ENCODE data around the gene SLC12A4.
"Not testable (repeated sequence)": the region's sequence is repeated elsewhere in the genome, so short reads cannot be mapped to it uniquely, and the experiment has no call there.

Gene SLC12A4

DNA sequence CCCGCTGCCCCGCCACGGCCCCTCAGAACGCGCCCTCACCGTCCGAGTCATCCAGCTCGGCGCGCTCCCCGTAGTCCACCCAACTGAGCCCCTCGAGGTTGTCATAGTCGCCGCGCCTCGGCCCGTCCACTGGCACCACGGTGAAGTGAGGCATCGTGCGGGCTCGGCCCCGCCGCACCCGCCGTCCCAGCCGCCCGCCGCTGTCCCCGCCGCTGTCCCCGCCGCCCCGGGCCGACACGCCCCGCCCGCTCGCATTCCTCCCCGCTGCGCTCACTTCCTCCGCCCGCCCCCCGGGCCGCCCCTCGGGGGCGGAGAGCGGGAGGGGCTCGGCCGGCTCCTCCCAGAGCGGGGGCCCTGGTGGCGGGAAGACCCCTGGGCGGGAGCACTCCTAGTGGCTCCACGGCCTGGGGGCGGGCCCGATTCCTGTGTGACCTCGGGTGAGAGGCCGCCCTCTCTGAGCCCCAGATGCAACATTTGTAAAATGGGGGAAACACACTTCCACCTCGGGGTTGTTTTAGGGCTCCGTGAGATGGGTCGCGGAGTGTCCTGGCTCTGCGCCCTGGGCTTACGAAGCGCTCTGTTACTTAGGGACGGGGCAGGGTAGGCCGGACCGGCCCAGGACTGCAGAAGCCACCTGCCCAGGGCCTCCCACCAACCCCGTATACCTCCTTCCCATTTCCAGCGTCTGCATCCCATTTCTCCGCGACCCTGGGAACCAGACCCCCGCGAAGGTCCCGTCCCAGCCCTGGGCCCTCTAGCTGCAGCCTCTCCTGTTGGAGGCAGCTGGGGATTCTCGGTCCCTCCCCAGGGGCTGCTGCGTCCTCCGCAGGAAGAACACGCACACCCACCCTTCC, at the start of gene SLC12A4:
Gene SLC12A4, minus strand, starts transcription at position 238 of the 854 bp plus-strand sequence. Its CDS starts 84 bp downstream, at position 154.
- no peak for DNase-seq (ENCODE audit: low read depth)

- DNase-seq (ENCODE audit: low read depth) = no peak
Measured at GRCh38 chr16:68015681-68016080, 47.2 kb upstream of the SLC12A4 start, which contains the start of gene DPEP2NB. TSS of gene DPEP2NB (minus strand) at chr16:68015911. CDS start at chr16:68015770, 141 bp downstream.

GRCh38 chr16:68013440-68013839, 45.0 kb upstream of the SLC12A4 start:
- DNase-seq (ENCODE audit: low read depth) = no peak

GRCh38 chr16:68009872-68010271, 41.4 kb upstream of the SLC12A4 start:
- DNase-seq (ENCODE audit: low read depth) = not testable (repeated sequence)

GRCh38 chr16:68009157-68009735, 40.8 kb upstream of the SLC12A4 start:
- no peak for DNase-seq (ENCODE audit: low read depth)

DNA sequence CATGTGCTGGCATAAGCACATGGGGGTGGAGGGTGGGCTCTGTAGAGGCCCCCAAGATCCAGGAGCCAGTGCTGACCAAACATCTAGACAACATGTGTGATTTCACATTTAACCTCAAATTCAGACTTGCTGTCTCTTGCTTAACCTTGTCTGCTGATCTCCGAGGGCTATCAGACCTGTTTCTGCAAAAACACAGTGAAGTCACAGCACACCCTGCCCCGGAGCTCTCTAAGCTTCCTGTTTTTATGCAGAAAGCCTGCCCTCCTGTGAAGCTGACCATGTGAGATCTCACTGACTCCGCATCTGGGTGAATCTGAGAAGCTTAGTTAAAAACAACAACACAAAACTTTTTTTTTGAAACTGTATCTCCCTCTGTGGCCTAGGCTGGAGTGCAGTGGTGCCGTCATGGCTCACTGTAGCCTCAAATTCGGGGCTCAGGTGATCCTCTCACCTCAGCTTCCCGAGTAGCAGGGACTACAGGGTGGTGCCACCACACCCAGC, 37.4 kb upstream of the SLC12A4 start:
- DNase-seq (ENCODE audit: low read depth) = no peak

- DNase-seq (ENCODE audit: low read depth) = no peak
Measured at GRCh38 chr16:68005211-68005610, 36.8 kb upstream of the SLC12A4 start.

GRCh38 chr16:68003031-68003430, 34.6 kb upstream of the SLC12A4 start:
- no peak for DNase-seq (ENCODE audit: low read depth)

DNA sequence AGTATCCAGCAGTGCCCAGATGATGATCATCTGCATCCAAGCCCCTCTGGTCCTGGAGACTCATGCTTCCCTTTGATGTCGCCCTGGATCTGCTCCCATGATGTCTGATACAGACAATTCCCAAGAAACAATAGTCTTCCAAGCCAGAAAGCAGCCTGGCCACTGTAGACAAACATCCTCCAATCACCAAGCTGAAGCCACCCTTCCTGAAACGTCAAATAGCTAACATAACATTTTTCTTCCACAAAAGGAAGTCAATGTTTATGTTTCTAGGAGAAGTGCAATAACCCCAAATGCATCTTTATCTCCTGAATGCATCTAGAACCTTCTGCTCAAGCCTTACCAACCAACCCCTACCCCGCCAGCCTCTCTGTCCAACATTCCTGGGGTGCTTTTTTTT, 32.0 kb upstream of the SLC12A4 start:
- DNase-seq (ENCODE audit: low read depth) = no peak

- no peak for DNase-seq (ENCODE audit: low read depth)
Measured at GRCh38 chr16:67999985-68000384, 31.5 kb upstream of the SLC12A4 start.

GRCh38 chr16:67998779-67999688, 30.6 kb upstream of the SLC12A4 start, which contains the start of gene DPEP2:
TSS of gene DPEP2 (minus strand) at chr16:67999484. CDS start at chr16:67993212, 6,272 bp downstream.
- DNase-seq (ENCODE audit: low read depth) = not testable (repeated sequence)

GRCh38 chr16:67998231-67998778, 29.9 kb upstream of the SLC12A4 start:
- not testable (repeated sequence) for DNase-seq (ENCODE audit: low read depth)

- no peak for DNase-seq (ENCODE audit: low read depth)
Measured at GRCh38 chr16:67996666-67997065, 28.2 kb upstream of the SLC12A4 start.

DNA sequence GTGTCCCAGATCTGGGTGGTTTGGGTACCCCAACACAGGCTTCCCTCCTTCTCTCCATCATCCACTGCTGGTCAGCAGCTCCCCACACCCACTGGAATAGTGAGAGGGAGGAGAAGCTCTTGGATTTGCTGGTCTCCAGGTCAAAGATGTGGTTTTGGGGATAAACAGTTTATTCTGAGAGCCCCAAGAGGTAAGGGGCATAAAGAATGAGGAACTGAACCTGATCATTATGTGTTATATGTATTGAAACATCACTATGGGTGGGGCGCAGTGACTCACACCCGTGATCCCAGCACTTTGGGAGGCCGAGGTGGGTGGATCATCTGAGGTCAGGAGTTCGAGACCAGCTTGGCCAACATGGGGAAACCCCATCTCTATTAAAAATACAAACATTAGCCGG, 27.0 kb upstream of the SLC12A4 start:
- DNase-seq (ENCODE audit: low read depth) = no peak

DNA sequence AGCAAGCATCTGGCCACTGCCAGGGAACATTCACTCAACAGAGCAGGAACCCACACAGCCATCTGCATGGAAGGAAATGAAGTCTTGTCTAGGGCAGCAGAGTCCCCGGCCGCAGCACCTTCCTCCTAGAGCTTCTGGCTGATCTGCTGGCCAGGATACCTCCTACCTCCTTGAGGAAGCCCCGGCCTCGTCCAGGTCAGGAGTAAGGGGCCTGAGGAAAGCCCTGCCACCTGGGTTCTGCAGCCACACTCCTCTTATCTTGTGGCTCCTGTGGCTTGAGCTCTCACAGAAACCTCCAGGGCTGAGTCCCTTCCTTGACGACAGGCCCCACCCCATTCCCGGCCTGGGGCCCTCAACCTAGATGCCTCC, 25.6 kb upstream of the SLC12A4 start:
- DNase-seq (ENCODE audit: low read depth) = not testable (repeated sequence)

DNA sequence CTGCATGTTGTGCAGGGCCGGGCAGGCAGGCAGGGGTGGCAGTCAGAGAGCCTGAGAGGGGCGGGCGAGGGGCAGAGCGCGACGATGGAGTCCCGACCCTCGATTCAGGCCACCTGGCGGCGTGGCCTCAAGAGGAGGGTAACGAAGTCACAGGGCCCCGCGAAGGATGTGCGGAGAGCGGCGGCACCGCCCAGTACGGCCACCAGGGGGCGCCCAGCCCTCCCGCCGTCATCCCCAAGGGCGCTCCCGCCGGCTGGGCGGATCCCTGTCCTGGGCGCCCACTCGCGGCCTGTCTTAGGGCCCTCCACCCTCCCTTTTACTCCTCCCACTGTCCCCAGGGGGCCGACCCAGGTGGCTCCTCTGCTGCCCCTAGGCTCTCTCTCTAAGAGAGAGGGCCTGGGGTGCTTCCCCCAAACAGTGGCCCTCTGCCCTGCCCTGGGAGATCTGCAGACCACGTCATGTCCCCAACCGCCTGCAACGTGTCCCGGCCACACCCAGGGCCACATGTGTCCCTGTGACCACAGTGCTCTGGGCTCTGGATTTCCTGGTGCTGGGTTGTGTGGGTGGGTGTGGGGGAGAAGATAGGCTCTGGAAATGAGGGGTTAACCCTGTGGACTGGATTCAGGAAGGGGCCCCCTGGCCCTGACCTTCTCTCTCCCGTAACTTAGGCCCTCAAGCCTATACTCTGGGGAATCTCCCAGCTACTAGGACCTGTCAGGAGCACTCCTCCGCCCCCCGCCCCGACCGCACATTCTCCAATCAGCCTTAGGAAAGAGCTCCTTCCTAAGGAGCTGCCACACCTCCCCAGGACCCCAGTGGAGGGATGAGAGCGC, 25.0 kb upstream of the SLC12A4 start:
- DNase-seq (ENCODE audit: low read depth) = no peak

- DNase-seq (ENCODE audit: low read depth) = no peak
Measured at GRCh38 chr16:67992661-67993206, 24.3 kb upstream of the SLC12A4 start.

- no peak for DNase-seq (ENCODE audit: low read depth)
Measured at GRCh38 chr16:67990018-67990386, 21.6 kb upstream of the SLC12A4 start.

GRCh38 chr16:67989322-67990017, 21.0 kb upstream of the SLC12A4 start:
- DNase-seq (ENCODE audit: low read depth) = no peak

- DNase-seq (ENCODE audit: low read depth) = no peak
Measured at GRCh38 chr16:67988675-67989074, 20.2 kb upstream of the SLC12A4 start.

Measured in non-pigmented ciliary epithelial cell (primary cell).